B cell (primary cell): Measurements from ENCODE around the gene LRBA.

Experiments used
- CTCF ChIP-seq: fragments of 200-600 bp; IDR thresholded peaks from one replicate; pipeline ENCODE4 v1.8.0; 2022; ENCODE audit warnings: antibody characterized with exemption, mild to moderate bottlenecking
- EZH2 ChIP-seq: IDR thresholded peaks from 2 replicates; pipeline ENCODE4 v1.6.1; 2012; ENCODE audit warnings: borderline replicate concordance, low read depth, mild to moderate bottlenecking, moderate library complexity, low read length; ENCODE audit not compliant: insufficient read depth, poor library complexity, severe bottlenecking

GRCh38 chr4:150874338-150875226 is 140.5 kb downstream of the LRBA start:
- TF ChIP-seq CTCF (no peak), EZH2 (no peak)
